NCI-H748 (cell line): ENCODE results near the gene ZMIZ1.

Source experiments
- DNase-seq: peaks from one replicate; lab custom pipeline; 2025; ENCODE audit not compliant: unreplicated experiment; lab: John Stamatoyannopoulos, UW

The ZMIZ1 gene

GRCh38 chr10:79149345-79149661 is 80.5 kb downstream of the ZMIZ1 start:
- no peak for DNase-seq

- peak; percentile 33 for DNase-seq
These were observed 81.1 kb downstream of the ZMIZ1 start for GRCh38 chr10:79149662-79150443.

GRCh38 chr10:79150444-79150754 is 81.6 kb downstream of the ZMIZ1 start:
- DNase-seq = no peak

- DNase-seq = no peak
These were observed 83.7 kb downstream of the ZMIZ1 start for GRCh38 chr10:79152423-79152817.

GRCh38 chr10:79153745-79154144 is 85.0 kb downstream of the ZMIZ1 start:
- no peak for DNase-seq

- DNase-seq = no peak
These were observed 86.7 kb downstream of the ZMIZ1 start for GRCh38 chr10:79155301-79156081.

- no peak for DNase-seq
These were observed 87.8 kb downstream of the ZMIZ1 start for GRCh38 chr10:79156334-79157274.

- DNase-seq = no peak
These were observed 89.2 kb downstream of the ZMIZ1 start for GRCh38 chr10:79158004-79158340.

GRCh38 chr10:79158402-79159097 is 89.8 kb downstream of the ZMIZ1 start:
- no peak for DNase-seq

GRCh38 chr10:79159141-79159651 is 90.4 kb downstream of the ZMIZ1 start:
- no peak for DNase-seq

GRCh38 chr10:79159785-79160184 is 91.0 kb downstream of the ZMIZ1 start:
- DNase-seq = no peak

- no peak for DNase-seq
These were observed 91.4 kb downstream of the ZMIZ1 start for GRCh38 chr10:79160191-79160590.

- DNase-seq = no peak
These were observed 92.8 kb downstream of the ZMIZ1 start for GRCh38 chr10:79161557-79161956.

GRCh38 chr10:79162022-79162421 is 93.3 kb downstream of the ZMIZ1 start:
- DNase-seq = no peak

- DNase-seq = no peak
These were observed 94.3 kb downstream of the ZMIZ1 start for GRCh38 chr10:79162861-79163665.

GRCh38 chr10:79163666-79163975 is 94.9 kb downstream of the ZMIZ1 start:
- no peak for DNase-seq

GRCh38 chr10:79164075-79164474 is 95.3 kb downstream of the ZMIZ1 start:
- no peak for DNase-seq

- no peak for DNase-seq
These were observed 96.5 kb downstream of the ZMIZ1 start for GRCh38 chr10:79165070-79165778.

- DNase-seq = no peak
These were observed 97.6 kb downstream of the ZMIZ1 start for GRCh38 chr10:79166312-79166721.

GRCh38 chr10:79166741-79167140 is 98.0 kb downstream of the ZMIZ1 start:
- DNase-seq = no peak
